ENCODE results near the gene IGF2BP3. TPM values are rescaled to one million over a fixed set of nuclear protein-coding genes. Genes with fewer than 3 reads are reported as not detected.

IGF2BP3 gene
- total RNA-seq, 5 donors from 2014 or later (not counting 1 experiment from before 2014, with no cell fraction given): 0.46 to 1.9 (median 0.55) TPM; not detected in 1

DNA sequence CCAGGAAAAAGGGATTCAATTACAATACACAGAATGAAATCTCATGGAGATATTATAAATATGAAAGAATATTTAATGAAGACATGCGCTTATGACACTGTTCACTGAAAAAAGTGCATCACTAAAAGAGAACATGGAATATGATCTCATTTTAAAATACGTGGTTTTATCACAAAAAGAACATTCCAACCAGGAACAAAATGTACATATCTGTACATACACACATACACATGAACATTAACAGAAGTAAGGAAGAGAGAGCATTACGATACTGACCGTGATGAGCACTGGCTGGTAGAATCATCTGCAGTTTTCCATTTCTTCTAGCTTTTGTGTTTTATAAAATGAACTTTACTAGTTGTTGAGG lies 39.4 kb downstream of the IGF2BP3 start:
- Histone ChIP-seq H3K4me3 (ENCODE audit: control insufficient read depth in 1 of 2, extremely low read depth in 1 of 2, low read length in 1 of 2) (no peak overlapping the region), H3K36me3 (ENCODE audit: control insufficient read depth in 2 of 2, extremely low read depth in 1 of 2, insufficient read depth in 1 of 2, low read length in 1 of 2) (no peaks in the 10 kb centered on the region), H3K4me1 (ENCODE audit: control insufficient read depth in 1 of 2, extremely low read depth in 1 of 2, insufficient read depth in 2 of 2, low read length in 2 of 2) (peaks cover 0 to 18% of the 10 kb centered on the region in 2 experiments), H3K27ac (ENCODE audit: low read length) (no peak overlapping the region), H3K9me3 (no peaks in the 10 kb centered on the region), H3K27me3 (replicated peaks in 1 of 2; ENCODE audit: control insufficient read depth in 2 of 2, extremely low read depth in 1 of 2, insufficient read depth in 2 of 2, low read length in 1 of 2) (peaks cover 0 to 7% of the 10 kb centered on the region in 2 experiments)
- Mint-ChIP-seq H3K4me3 (no peak overlapping the region), H3K36me3 (no peaks in the 10 kb centered on the region), H3K9me3 (no peaks in the 10 kb centered on the region), H3K27me3 (peaks cover 23 to 29% of the 10 kb centered on the region in 2 donors), H3K4me1 (no peaks in the 10 kb centered on the region), H3K27ac (no peak overlapping the region)
- no CpG with 5 or more reads among the region's 4 CpGs for WGBS (ENCODE audit: insufficient coverage)
- POLR2A ChIA-PET: interaction anchor here in 1 of 2 donors (0.6 kb wide), 1 partner anchor 87 kb away, joined by 3 read pairs; no protein-coding TSS in a partner anchor
- no peak for ATAC-seq (replicated peaks in 1 of 4)
- CTCF ChIA-PET: interaction anchor here (0.5 to 1.4 kb wide), 4 partner anchors 73 to 972 kb away, joined by 3 to 4 read pairs (median 3); no protein-coding TSS in a partner anchor
- DNase-seq: no peak

DNA sequence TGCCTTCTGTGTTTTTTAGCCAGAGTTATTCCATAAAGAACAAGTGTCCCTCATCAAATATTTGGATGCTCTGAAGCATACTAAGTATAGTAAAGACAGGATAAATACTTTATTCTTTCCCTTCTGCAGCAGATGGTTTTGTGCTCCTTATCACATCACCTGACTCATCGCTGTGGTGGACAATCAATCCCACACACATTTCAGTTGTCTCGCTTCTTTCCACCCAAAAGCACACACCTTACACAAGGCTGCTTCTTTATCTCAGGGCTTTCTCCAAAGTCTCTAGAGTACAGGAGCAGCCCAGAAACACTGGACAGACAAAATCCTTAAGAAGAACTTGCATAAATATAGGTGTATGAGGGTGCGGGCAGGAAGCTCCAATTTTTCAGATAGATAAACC lies 43.4 kb downstream of the IGF2BP3 start:
- no peaks in the 10 kb centered on the region for H3K9me3 ChIP-seq
- Mint-ChIP-seq H3K27ac (no peak overlapping the region), H3K9me3 (no peaks in the 10 kb centered on the region), H3K4me1 (no peaks in the 10 kb centered on the region), H3K4me3 (no peak overlapping the region), H3K27me3 (peaks cover 18 to 22% of the 10 kb centered on the region in 2 donors), H3K36me3 (no peaks in the 10 kb centered on the region)
- no peak for ATAC-seq (replicated peaks in 1 of 4)
- no peak overlapping the region for H3K4me3 ChIP-seq (ENCODE audit: control insufficient read depth in 1 of 2, extremely low read depth in 1 of 2, low read length in 1 of 2)
- POLR2A ChIA-PET: no interaction called here
- DNase-seq: no peak
- CTCF ChIA-PET: no interaction called here
- no peaks in the 10 kb centered on the region for H3K36me3 ChIP-seq (ENCODE audit: control insufficient read depth in 2 of 2, extremely low read depth in 1 of 2, insufficient read depth in 1 of 2, low read length in 1 of 2)
- peaks cover 0 to 16% of the 10 kb centered on the region in 2 experiments for H3K4me1 ChIP-seq (ENCODE audit: control insufficient read depth in 1 of 2, extremely low read depth in 1 of 2, insufficient read depth in 2 of 2, low read length in 2 of 2)
- H3K27me3 ChIP-seq (replicated peaks in 1 of 2; ENCODE audit: control insufficient read depth in 2 of 2, extremely low read depth in 1 of 2, insufficient read depth in 2 of 2, low read length in 1 of 2): peaks cover 0 to 12% of the 10 kb centered on the region in 2 experiments
- no CpG with 5 or more reads among the region's 3 CpGs for WGBS (ENCODE audit: insufficient coverage)
- H3K27ac ChIP-seq (ENCODE audit: low read length): no peak overlapping the region

DNA sequence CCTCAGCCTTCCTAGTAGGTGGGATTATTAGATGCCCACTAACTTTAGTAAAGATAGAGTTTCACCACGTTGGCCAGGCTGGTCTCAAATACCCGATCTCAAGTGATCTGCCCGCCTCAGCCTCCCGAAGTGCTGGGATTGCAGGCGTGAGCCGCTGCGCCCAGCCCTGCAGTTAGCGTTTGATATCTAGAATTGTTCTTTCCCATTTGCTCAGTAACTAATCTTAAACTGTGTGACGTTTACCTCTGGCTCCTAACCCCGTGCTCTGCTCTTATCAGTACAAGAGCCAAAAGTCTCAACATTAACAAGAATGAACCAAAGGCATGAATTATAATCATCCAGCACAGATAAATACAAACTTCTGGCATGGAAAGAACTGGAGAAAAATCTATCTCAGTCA lies 47.4 kb downstream of the IGF2BP3 start:
- peaks cover 1 to 8% (median 2%) of the 10 kb centered on the region in 3 donors for H3K4me1 Mint-ChIP-seq
- H3K4me3 Mint-ChIP-seq: no peak overlapping the region
- no peaks in the 10 kb centered on the region for H3K36me3 Mint-ChIP-seq
- Histone ChIP-seq H3K36me3 (ENCODE audit: control insufficient read depth in 2 of 2, extremely low read depth in 1 of 2, insufficient read depth in 1 of 2, low read length in 1 of 2) (no peaks in the 10 kb centered on the region), H3K27ac (ENCODE audit: low read length) (no peak overlapping the region), H3K4me1 (ENCODE audit: control insufficient read depth in 1 of 2, extremely low read depth in 1 of 2, insufficient read depth in 2 of 2, low read length in 2 of 2) (peaks cover 0 to 11% of the 10 kb centered on the region in 2 experiments), H3K4me3 (ENCODE audit: control insufficient read depth in 1 of 2, extremely low read depth in 1 of 2, low read length in 1 of 2) (no peak overlapping the region), H3K27me3 (replicated peaks in 1 of 2; ENCODE audit: control insufficient read depth in 2 of 2, extremely low read depth in 1 of 2, insufficient read depth in 2 of 2, low read length in 1 of 2) (peaks cover 0 to 7% of the 10 kb centered on the region in 2 experiments), H3K9me3 (no peaks in the 10 kb centered on the region)
- CTCF ChIA-PET: interaction anchor here in 1 of 2 donors (0.6 kb wide), 1 partner anchor 291 kb away, joined by 3 read pairs; no protein-coding TSS in a partner anchor
- peaks cover 7 to 14% of the 10 kb centered on the region in 2 donors for H3K27me3 Mint-ChIP-seq
- no peak for ATAC-seq (replicated peaks in 1 of 4)
- WGBS (ENCODE audit: insufficient coverage): 80% methylated on average over 6 of the region's 10 CpGs
- DNase-seq: no peak
- no peak overlapping the region for H3K27ac Mint-ChIP-seq
- no peaks in the 10 kb centered on the region for H3K9me3 Mint-ChIP-seq
- POLR2A ChIA-PET: no interaction called here

DNA sequence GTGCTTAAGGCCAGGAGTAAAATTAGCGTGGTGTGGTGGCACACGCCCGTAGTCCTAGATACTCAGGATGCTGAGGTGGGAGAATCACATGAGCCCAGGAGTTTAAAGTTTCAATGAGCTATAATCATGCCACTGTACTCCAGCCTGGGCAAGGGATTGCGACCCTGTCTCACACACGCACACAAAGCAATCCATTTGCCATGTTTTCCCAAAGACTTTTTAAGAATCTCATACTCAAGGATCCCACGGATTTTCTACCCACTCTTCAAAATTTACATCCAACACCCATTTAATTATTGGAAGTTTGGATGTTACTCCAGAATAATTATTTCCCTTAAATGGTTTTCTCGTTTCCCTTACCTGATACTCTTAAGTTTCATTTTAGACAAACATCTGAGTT lies 47.9 kb downstream of the IGF2BP3 start:
- Mint-ChIP-seq H3K27me3 (peaks cover 6 to 14% of the 10 kb centered on the region in 2 donors), H3K36me3 (no peaks in the 10 kb centered on the region), H3K4me3 (no peak overlapping the region), H3K27ac (no peak overlapping the region), H3K9me3 (no peaks in the 10 kb centered on the region), H3K4me1 (peaks cover 1 to 8% (median 2%) of the 10 kb centered on the region in 3 donors)
- 63% methylated on average over 2 of the region's 7 CpGs for WGBS (ENCODE audit: insufficient coverage)
- Histone ChIP-seq H3K36me3 (ENCODE audit: control insufficient read depth in 2 of 2, extremely low read depth in 1 of 2, insufficient read depth in 1 of 2, low read length in 1 of 2) (no peaks in the 10 kb centered on the region), H3K27me3 (replicated peaks in 1 of 2; ENCODE audit: control insufficient read depth in 2 of 2, extremely low read depth in 1 of 2, insufficient read depth in 2 of 2, low read length in 1 of 2) (peaks cover 0 to 7% of the 10 kb centered on the region in 2 experiments), H3K4me3 (ENCODE audit: control insufficient read depth in 1 of 2, extremely low read depth in 1 of 2, low read length in 1 of 2) (no peak overlapping the region), H3K27ac (ENCODE audit: low read length) (no peak overlapping the region), H3K4me1 (ENCODE audit: control insufficient read depth in 1 of 2, extremely low read depth in 1 of 2, insufficient read depth in 2 of 2, low read length in 2 of 2) (peaks cover 0 to 11% of the 10 kb centered on the region in 2 experiments), H3K9me3 (no peaks in the 10 kb centered on the region)
- ChIA-PET CTCF (interaction anchor here in 1 of 2 donors (0.6 kb wide), 1 partner anchor 32 kb away, joined by 4 read pairs; no protein-coding TSS in a partner anchor), POLR2A (no interaction called here)
- DNase-seq (no peak), ATAC-seq (replicated peaks in 1 of 4) (no peak)

DNA sequence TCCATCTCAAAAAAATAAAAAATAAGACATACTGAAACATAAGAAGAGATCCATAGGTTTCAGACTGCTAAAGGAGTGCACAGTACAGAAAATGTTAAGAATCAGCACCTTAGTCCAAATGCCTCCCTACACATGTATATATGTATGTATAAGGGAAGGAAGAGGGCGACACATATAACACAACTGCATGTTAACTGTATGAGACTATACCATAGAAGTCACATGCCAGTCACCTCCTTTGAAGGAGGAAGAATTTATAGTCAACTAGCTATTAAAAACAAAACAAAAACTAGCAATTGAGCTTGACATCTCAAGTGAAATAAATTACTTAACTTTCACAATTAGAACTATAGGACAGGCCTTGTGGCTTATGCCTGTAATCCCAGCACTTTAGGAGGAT lies 50.4 kb downstream of the IGF2BP3 start:
- Mint-ChIP-seq H3K9me3 (no peaks in the 10 kb centered on the region), H3K4me3 (no peak overlapping the region), H3K27ac (no peak overlapping the region), H3K36me3 (no peaks in the 10 kb centered on the region), H3K4me1 (peaks cover 1 to 8% (median 2%) of the 10 kb centered on the region in 3 donors), H3K27me3 (peaks cover 4 to 9% of the 10 kb centered on the region in 2 donors)
- Histone ChIP-seq H3K4me3 (ENCODE audit: control insufficient read depth in 1 of 2, extremely low read depth in 1 of 2, low read length in 1 of 2) (no peak overlapping the region), H3K36me3 (ENCODE audit: control insufficient read depth in 2 of 2, extremely low read depth in 1 of 2, insufficient read depth in 1 of 2, low read length in 1 of 2) (no peaks in the 10 kb centered on the region), H3K9me3 (no peaks in the 10 kb centered on the region), H3K27me3 (replicated peaks in 1 of 2; ENCODE audit: control insufficient read depth in 2 of 2, extremely low read depth in 1 of 2, insufficient read depth in 2 of 2, low read length in 1 of 2) (peaks cover 0 to 7% of the 10 kb centered on the region in 2 experiments), H3K4me1 (ENCODE audit: control insufficient read depth in 1 of 2, extremely low read depth in 1 of 2, insufficient read depth in 2 of 2, low read length in 2 of 2) (peaks cover 0 to 11% of the 10 kb centered on the region in 2 experiments), H3K27ac (ENCODE audit: low read length) (no peak overlapping the region)
- ATAC-seq (replicated peaks in 1 of 4) (no peak), DNase-seq (no peak)
- ChIA-PET CTCF (no interaction called here), POLR2A (no interaction called here)
- no CpG with 5 or more reads among the region's 1 CpG for WGBS (ENCODE audit: insufficient coverage)

DNA sequence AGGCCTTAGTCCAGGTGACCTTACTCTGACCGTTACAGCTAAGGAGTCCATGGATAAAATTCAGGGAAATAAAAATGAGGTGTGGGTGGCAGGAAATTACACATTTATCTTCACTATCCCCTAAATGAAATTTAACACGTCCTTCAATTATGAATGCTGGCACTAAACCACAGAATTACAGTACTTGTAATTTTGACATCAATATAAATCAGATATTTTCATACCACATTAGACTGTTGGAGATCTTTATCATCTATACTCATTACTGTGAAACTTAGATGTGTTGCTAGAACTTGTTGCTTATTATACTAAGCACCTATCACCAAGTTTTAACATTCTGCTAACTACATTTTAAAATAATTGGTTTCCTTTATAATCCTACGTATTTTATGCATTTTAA lies 51.1 kb downstream of the IGF2BP3 start:
- no peak for ATAC-seq (replicated peaks in 1 of 4)

More for the DNA sequence above, 51.1 kb downstream of the IGF2BP3 start:
- H3K27ac Mint-ChIP-seq: no peak overlapping the region
- Histone ChIP-seq H3K4me3 (ENCODE audit: control insufficient read depth in 1 of 2, extremely low read depth in 1 of 2, low read length in 1 of 2) (no peak overlapping the region), H3K27ac (ENCODE audit: low read length) (no peak overlapping the region), H3K27me3 (replicated peaks in 1 of 2; ENCODE audit: control insufficient read depth in 2 of 2, extremely low read depth in 1 of 2, insufficient read depth in 2 of 2, low read length in 1 of 2) (peaks cover 0 to 3% of the 10 kb centered on the region in 2 experiments), H3K36me3 (ENCODE audit: control insufficient read depth in 2 of 2, extremely low read depth in 1 of 2, insufficient read depth in 1 of 2, low read length in 1 of 2) (peaks cover 0 to 3% of the 10 kb centered on the region in 2 donors), H3K4me1 (ENCODE audit: control insufficient read depth in 1 of 2, extremely low read depth in 1 of 2, insufficient read depth in 2 of 2, low read length in 2 of 2) (peaks cover 0 to 11% of the 10 kb centered on the region in 2 experiments), H3K9me3 (no peaks in the 10 kb centered on the region)
- H3K27me3 Mint-ChIP-seq: peaks cover 4 to 9% of the 10 kb centered on the region in 2 donors
- peaks cover 1 to 8% (median 2%) of the 10 kb centered on the region in 3 donors for H3K4me1 Mint-ChIP-seq
- DNase-seq: no peak
- no peak overlapping the region for H3K4me3 Mint-ChIP-seq
- H3K36me3 Mint-ChIP-seq: no peaks in the 10 kb centered on the region
- 100% methylated on average over 1 of the region's 3 CpGs for WGBS (ENCODE audit: insufficient coverage)
- no peaks in the 10 kb centered on the region for H3K9me3 Mint-ChIP-seq
- ChIA-PET CTCF (no interaction called here), POLR2A (no interaction called here)

Data from T-cell (primary cell).